ENCODE data around the gene CLEC4C. TPM values are rescaled to one million over a fixed set of nuclear protein-coding genes. Genes with fewer than 3 reads are reported as not detected.
"Not testable (repeated sequence)": the region's sequence is repeated elsewhere in the genome, so short reads cannot be mapped to it uniquely, and the experiment has no call there.

The CLEC4C gene
- total RNA-seq, 2 donors from 2014 or later = 1.3 TPM; not detected in 1

DNA sequence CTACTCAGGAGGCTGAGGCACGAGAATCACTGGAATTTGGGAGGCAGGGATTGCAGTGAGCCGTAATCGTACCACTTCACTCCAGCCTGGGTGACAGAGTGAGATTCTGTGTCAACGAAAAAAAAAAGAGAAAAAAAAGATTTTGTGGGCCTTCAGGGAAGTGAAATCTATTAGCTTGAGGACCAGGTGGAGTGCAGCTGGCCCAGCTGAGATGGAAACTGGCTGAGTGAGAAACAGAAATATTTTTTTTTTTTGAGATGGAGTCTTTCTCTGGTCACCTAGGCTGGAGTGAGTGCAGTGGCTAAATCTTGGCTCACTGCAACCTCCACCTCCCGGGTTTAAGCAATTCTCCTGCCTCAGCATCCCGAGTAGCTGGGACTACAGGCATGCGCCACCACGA is 2.3 kb upstream of the CLEC4C start:
- H3K27ac ChIP-seq = no peak overlapping the region
- no peak for TF ChIP-seq POLR2A (IDR thresholded peaks at IDR 0.05)
- no peak for TF ChIP-seq POLR2AphosphoS5 (IDR thresholded peaks at IDR 0.05)
- TF ChIP-seq, protein P1, sequence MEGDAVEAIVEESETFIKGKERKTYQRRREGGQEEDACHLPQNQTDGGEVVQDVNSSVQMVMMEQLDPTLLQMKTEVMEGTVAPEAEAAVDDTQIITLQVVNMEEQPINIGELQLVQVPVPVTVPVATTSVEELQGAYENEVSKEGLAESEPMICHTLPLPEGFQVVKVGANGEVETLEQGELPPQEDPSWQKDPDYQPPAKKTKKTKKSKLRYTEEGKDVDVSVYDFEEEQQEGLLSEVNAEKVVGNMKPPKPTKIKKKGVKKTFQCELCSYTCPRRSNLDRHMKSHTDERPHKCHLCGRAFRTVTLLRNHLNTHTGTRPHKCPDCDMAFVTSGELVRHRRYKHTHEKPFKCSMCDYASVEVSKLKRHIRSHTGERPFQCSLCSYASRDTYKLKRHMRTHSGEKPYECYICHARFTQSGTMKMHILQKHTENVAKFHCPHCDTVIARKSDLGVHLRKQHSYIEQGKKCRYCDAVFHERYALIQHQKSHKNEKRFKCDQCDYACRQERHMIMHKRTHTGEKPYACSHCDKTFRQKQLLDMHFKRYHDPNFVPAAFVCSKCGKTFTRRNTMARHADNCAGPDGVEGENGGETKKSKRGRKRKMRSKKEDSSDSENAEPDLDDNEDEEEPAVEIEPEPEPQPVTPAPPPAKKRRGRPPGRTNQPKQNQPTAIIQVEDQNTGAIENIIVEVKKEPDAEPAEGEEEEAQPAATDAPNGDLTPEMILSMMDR (IDR thresholded peaks at IDR 0.05) = no peak
- no peaks in the 10 kb centered on the region for H3K27me3 ChIP-seq (replicated peaks; ENCODE audit: insufficient read depth)
- no peak overlapping the region for H3K4me3 ChIP-seq
- H3K9me3 ChIP-seq = no peaks in the 10 kb centered on the region
- H3K36me3 ChIP-seq = no peaks in the 10 kb centered on the region
- intact Hi-C loops (cut with DNase I) = no loop called here
- WGBS = 81% methylated on average over 8 of the region's 8 CpGs
- no peak for DNase-seq (ENCODE audit: low spot score)
- no peaks in the 10 kb centered on the region for H3K4me1 ChIP-seq (replicated peaks)

DNA sequence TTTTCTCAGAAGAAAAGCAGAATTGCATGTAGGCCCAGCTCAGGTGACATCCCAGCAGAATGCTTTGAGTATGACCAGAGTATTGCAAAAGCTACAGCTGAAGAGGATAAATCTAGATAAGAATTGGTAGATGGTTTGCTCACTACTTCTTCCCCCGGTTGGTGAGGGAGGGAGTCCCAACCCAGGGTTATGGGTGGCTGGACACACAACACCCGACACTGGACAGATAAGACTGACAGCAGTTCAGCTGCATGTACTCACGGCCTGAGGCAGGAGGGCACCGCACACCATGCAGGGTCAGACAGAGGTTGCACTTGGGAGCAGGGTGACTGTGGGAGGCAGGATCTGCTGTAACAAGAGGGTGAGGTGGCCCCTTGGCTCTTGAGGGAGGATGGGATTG is 1.7 kb upstream of the CLEC4C start:
- TF ChIP-seq POLR2A (IDR thresholded peaks at IDR 0.05) (no peak), POLR2AphosphoS5 (IDR thresholded peaks at IDR 0.05) (no peak)
- TF ChIP-seq, protein P1 (IDR thresholded peaks at IDR 0.05) = no peak
- intact Hi-C loops (cut with DNase I) = no loop called here
- H3K36me3 ChIP-seq = no peaks in the 10 kb centered on the region

DNA sequence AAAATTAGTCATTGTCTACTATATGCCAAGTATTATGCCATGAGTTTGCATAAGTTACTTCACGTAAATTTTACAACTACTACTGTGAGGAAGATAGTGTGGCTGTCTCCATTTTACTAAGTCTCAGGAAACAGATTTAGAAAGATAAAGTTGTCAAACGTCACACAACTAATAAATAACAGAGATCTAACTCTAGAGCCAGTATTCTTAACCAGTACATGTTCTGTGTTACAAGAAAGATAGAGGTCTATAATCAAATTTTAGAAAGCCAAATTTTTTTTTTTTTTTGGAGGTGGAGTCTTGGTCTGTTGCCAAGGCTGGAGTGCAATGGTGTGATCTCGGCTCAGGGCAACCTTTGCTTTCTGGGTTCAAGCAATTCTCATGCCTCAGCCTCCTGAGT is 14.2 kb downstream of the CLEC4C start:
- intact Hi-C loops (cut with DNase I) = no loop called here
- Histone ChIP-seq H3K9me3 (no peaks in the 10 kb centered on the region), H3K4me1 (replicated peaks) (no peaks in the 10 kb centered on the region), H3K27ac (no peak overlapping the region), H3K36me3 (no peaks in the 10 kb centered on the region), H3K27me3 (replicated peaks; ENCODE audit: insufficient read depth) (no peaks in the 10 kb centered on the region), H3K4me3 (no peak overlapping the region)
- DNase-seq (ENCODE audit: low spot score) = no peak
- TF ChIP-seq, protein P1 (IDR thresholded peaks at IDR 0.05) = no peak
- TF ChIP-seq POLR2A (IDR thresholded peaks at IDR 0.05) = no peak
- no peak for TF ChIP-seq POLR2AphosphoS5 (IDR thresholded peaks at IDR 0.05)
- WGBS = 20% methylated on average over 3 of the region's 3 CpGs

More for the DNA sequence above, 1.7 kb upstream of the CLEC4C start:
- no peaks in the 10 kb centered on the region for H3K27me3 ChIP-seq (replicated peaks; ENCODE audit: insufficient read depth)
- no peaks in the 10 kb centered on the region for H3K4me1 ChIP-seq (replicated peaks)
- H3K4me3 ChIP-seq = no peak overlapping the region
- H3K9me3 ChIP-seq = no peaks in the 10 kb centered on the region
- DNase-seq (ENCODE audit: low spot score) = no peak
- no peak overlapping the region for H3K27ac ChIP-seq
- WGBS = 44% methylated on average over 4 of the region's 4 CpGs

DNA sequence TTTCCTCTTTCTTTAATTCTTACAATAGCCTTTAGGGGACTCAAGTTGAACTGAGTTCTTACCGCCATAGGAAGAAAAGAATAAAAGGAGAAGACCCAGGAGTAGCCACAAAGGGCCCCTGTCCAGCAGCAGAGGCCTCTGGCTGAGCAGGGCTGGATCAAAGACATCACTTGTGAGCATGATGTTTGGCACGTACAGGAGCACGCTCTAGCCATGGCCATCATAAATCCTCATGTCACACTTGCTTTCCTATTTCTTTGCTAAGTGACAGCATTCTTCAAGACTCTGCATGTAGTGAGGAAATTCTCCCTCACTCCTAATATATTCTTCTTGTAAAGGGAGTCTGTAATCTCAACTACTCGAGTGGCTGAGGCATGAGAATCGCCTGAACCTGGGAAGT is 15.7 kb downstream of the CLEC4C start:
- Histone ChIP-seq H3K4me3 (no peak overlapping the region), H3K36me3 (no peaks in the 10 kb centered on the region), H3K27me3 (replicated peaks; ENCODE audit: insufficient read depth) (no peaks in the 10 kb centered on the region), H3K27ac (no peak overlapping the region), H3K9me3 (no peaks in the 10 kb centered on the region), H3K4me1 (replicated peaks) (no peaks in the 10 kb centered on the region)
- intact Hi-C loops (cut with DNase I) = no loop called here
- no peak for DNase-seq (ENCODE audit: low spot score)
- 22% methylated on average over 5 of the region's 5 CpGs for WGBS
- TF ChIP-seq POLR2AphosphoS5 (IDR thresholded peaks at IDR 0.05) = no peak

DNA sequence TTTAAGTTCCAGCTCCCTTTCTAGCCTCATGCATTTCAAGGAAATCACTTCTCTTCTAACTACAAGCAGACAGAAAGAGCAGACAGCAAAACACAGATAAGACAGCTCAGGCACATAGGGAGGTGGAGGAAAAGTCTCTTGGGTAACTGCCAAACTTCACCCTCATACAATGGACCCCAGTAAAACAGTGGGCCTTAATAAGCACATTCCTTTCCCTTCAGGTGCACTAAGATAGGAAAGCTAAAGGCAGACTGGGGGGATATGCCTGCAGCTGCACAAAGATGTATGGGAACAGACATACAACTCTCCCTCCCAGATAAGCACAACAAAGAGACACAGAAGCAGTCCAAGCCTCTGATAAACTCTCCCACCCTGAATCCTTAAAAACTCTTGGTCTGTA is 16.2 kb downstream of the CLEC4C start:
- H3K9me3 ChIP-seq; intact Hi-C loops (cut with DNase I); DNase-seq (ENCODE audit: low spot score): not testable (repeated sequence)

DNA sequence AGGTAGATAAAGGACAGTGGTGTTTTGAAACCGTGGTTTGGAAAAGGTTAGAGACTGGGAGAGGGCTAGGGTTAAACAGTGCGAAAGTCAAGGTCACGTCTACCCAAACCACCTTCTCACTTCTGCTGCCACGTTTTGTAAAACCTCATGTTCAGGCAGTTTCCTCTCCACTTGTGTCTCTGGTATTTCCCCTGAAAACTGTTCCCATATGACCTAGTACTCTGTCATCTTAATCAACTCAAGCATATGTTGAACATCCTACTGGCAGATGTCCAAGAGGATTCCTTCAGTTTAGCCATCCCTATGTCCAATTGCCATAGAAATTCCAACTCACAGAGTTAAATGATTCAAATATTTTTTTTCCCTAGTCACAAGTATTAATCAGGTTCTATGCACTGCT is 17.4 kb downstream of the CLEC4C start:
- Histone ChIP-seq H3K27ac (no peak overlapping the region), H3K27me3 (replicated peaks; ENCODE audit: insufficient read depth) (no peaks in the 10 kb centered on the region), H3K4me1 (replicated peaks) (no peaks in the 10 kb centered on the region), H3K36me3 (no peaks in the 10 kb centered on the region), H3K9me3 (no peaks in the 10 kb centered on the region), H3K4me3 (no peak overlapping the region)
- TF ChIP-seq, protein P1 (IDR thresholded peaks at IDR 0.05) = no peak
- no peak for TF ChIP-seq POLR2AphosphoS5 (IDR thresholded peaks at IDR 0.05)
- TF ChIP-seq POLR2A (IDR thresholded peaks at IDR 0.05) = no peak
- DNase-seq (ENCODE audit: low spot score) = no peak
- intact Hi-C loops (cut with DNase I) = no loop called here
- WGBS = 75% methylated on average over 4 of the region's 4 CpGs

More for the DNA sequence above, 16.2 kb downstream of the CLEC4C start:
- H3K36me3 ChIP-seq; H3K4me1 ChIP-seq (replicated peaks); H3K27me3 ChIP-seq (replicated peaks; ENCODE audit: insufficient read depth); H3K4me3 ChIP-seq; H3K27ac ChIP-seq: not testable (repeated sequence)

All from prostate gland (tissue), 2 donors.